Choroid plexus epithelial cell (primary cell): ENCODE measurements around the gene L3MBTL4.

Experiments
- DNase-seq: peaks from one replicate; pipeline ENCODE4 v3.0.0-alpha.2; 2010; ENCODE audit warnings: low read depth
- H3K4me3 ChIP-seq: 2 replicates; pipeline ENCODE4 v1.5.1; 2011; ENCODE audit warnings: low read depth, mild to moderate bottlenecking, control low read depth, low read length, moderate library complexity
- TF ChIP-seq, protein P1 (sequence below): conservative IDR thresholded peaks from 2 replicates; pipeline ENCODE4 v1.5.1; 2011; ENCODE audit warnings: low read depth, mild to moderate bottlenecking, control low read depth, inconsistent platforms, low read length, moderate library complexity

The L3MBTL4 gene

DNA sequence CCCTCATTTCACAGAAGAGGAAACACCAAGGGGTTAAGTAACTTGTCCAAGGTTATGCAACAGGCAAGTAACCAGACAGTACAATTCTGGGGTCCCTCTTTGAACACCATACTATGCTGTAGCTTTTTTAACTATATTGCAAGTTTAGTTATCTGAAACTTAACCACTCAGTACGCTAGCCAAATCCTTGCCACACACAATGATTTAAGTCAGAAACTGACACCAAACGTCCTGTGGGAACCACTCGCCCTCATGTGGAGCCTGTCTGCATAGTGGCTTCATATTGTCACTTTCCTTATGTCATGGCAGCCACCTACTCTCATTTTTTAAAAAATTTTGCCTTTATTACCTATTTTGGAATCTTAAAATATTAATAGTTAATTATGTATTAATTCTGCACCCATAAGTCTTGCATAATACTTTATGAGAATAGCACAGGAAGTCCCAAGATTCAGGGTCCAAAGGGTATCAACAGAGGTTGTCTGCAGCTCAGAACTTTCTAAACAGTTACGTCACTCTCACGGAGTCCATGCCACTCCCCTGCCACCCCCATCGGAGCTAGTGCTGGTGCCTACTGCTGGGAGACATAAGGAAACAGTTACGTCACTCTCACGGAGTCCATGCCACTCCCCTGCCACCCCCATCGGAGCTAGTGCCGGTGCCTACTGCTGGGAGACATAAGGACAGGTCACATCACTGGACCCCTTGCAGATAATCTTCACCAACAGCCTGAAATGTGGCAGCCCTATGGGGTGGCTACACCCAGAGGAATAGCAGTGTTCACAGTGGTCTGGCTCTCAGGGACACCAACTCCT is 99.0 kb downstream of the L3MBTL4 start:
- TF ChIP-seq, protein P1, sequence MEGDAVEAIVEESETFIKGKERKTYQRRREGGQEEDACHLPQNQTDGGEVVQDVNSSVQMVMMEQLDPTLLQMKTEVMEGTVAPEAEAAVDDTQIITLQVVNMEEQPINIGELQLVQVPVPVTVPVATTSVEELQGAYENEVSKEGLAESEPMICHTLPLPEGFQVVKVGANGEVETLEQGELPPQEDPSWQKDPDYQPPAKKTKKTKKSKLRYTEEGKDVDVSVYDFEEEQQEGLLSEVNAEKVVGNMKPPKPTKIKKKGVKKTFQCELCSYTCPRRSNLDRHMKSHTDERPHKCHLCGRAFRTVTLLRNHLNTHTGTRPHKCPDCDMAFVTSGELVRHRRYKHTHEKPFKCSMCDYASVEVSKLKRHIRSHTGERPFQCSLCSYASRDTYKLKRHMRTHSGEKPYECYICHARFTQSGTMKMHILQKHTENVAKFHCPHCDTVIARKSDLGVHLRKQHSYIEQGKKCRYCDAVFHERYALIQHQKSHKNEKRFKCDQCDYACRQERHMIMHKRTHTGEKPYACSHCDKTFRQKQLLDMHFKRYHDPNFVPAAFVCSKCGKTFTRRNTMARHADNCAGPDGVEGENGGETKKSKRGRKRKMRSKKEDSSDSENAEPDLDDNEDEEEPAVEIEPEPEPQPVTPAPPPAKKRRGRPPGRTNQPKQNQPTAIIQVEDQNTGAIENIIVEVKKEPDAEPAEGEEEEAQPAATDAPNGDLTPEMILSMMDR = no peak
- no peak overlapping the region for H3K4me3 ChIP-seq
- DNase-seq = no peak

DNA sequence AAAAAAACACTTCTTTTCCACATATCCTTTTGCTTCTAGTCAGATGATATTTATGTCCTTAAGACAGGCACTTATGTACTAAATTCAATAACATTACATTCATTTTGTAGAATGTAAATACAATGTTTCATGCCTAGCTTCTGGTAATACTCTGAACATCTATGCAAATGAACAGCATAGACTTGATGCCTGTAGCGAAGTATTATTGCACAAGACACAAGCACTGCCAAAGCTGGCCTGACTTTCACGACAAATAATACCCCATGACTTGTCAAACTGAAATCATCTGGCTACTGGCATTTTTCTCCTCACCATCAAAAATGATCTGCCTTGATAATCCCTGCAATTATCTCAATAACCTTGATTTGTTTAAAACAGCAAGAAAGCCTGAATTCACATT is 101.3 kb downstream of the L3MBTL4 start:
- no peak for DNase-seq
- TF ChIP-seq, protein P1 = no peak
- no peak overlapping the region for H3K4me3 ChIP-seq

DNA sequence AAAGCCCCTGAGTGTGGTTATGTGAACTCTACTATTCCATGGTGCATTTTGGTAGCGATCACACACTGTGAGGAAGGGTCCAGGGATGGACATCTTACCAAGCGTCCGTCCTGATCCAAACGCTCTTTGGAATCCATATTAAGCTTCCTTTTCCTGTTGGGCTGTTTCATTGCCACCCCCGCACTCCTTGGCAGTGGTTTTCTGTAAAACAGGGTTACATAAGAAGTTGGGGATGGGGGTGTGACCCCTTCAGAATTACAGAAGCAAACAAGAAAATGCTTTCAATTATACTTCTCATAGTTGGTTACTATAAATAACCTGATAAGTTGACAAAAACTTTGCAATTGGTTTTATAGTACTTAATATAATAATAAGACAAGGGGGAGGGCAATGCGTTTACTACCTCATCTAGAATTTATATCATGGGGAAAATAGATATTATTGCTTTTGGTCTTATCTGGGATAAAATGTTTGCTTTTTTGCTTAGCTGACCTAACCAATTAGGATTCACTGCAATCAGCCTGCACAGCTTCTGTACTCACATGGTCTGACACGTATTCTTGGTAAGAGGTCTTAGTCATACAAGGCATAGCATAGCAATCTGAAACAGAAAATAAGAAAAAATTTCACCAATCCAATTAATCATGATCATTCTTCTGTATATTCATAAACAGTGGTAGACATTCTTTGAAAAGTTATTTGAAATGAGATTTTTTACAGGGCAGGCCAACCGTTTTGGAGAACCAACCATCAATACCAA is 103.1 kb downstream of the L3MBTL4 start:
- H3K4me3 ChIP-seq = no peak overlapping the region
- TF ChIP-seq, protein P1 = no peak
- no peak for DNase-seq

DNA sequence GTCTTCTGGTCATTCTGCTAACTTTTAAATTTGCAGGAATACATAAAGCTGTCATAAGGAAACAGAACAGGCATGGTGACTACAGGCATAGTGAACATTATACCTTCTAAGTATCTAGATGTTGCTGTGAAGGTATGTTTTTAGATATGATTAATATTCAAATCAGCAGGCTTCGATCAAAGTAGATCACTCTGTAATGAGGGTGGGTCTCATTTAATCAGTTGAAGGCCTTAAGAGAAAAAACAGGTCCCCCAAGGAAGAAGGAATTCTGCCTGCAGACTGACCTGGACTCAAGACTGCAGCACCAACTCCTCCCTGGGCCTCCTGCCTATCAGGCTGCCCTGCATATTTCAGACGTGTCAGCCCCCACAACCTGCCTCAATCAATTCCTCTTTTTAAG is 104.0 kb downstream of the L3MBTL4 start:
- TF ChIP-seq, protein P1 = no peak
- H3K4me3 ChIP-seq = no peak overlapping the region
- no peak for DNase-seq

- TF ChIP-seq, protein P1 = no peak
- no peak for DNase-seq
- no peak overlapping the region for H3K4me3 ChIP-seq
Measured at GRCh38 chr18:6297875-6298274, 116.8 kb downstream of the L3MBTL4 start.

DNA sequence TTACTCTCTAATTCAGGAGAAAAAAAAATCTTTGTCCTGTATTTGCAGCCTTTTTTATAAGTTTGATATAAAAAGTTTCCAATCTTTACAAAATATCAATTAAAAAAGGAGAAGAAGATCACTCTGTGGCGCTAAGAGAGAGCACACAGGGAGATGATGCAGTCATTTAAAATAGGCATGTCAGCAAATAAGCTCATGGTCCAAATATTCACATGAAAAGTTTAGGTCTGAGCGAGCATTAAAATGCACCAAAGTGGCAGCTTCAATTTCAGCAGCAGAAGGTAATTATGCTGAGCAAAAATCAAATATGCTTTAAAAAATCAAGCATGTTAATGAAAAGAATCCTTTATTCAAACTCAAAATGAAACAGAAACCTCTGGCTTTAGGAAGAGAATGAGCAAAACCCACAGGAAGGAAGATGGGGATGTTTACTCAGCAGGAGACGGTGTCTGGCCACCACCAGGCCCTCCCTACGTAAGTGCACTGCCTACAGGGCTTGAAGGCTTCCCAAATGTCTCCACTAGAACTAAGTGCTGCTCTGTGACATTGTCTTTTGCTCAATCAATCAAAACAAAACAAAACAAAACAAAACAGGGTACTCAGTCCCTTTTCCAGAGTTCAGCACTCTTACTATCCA is 120.4 kb downstream of the L3MBTL4 start:
- TF ChIP-seq, protein P1 = no peak
- H3K4me3 ChIP-seq = no peak overlapping the region
- peak; percentile 19 for DNase-seq
